Activated naive CD8-positive, alpha-beta T cell treated with anti-CD3 and anti-CD28 coated beads for 36 hours (primary cell): ENCODE measurements around the gene TANK. TPM values are rescaled to one million over a fixed set of nuclear protein-coding genes. Genes with fewer than 3 reads are reported as not detected.

Experiments
- DNase-seq: peaks from one replicate; pipeline ENCODE4 v3.0.0; 2021
- H3K27ac Mint-ChIP-seq: one replicate; pipeline ENCODE4 v1.8.0; 2022; ENCODE audit warnings: mild to moderate bottlenecking, moderate library complexity, mixed read lengths
- H3K27me3 Mint-ChIP-seq: one replicate; pipeline ENCODE4 v1.8.0; 2022; ENCODE audit warnings: mild to moderate bottlenecking, mixed read lengths
- H3K36me3 Mint-ChIP-seq: one replicate; pipeline ENCODE4 v1.8.0; 2021; ENCODE audit warnings: mild to moderate bottlenecking, mixed read lengths
- H3K4me1 Mint-ChIP-seq: one replicate; pipeline ENCODE4 v1.8.0; 2021; ENCODE audit warnings: mixed read lengths
- H3K4me3 Mint-ChIP-seq: one replicate; pipeline ENCODE4 v1.8.0; 2022; ENCODE audit warnings: mild to moderate bottlenecking, moderate library complexity, mixed read lengths
- H3K9me3 Mint-ChIP-seq: one replicate; pipeline ENCODE4 v1.8.0; 2022; ENCODE audit warnings: mixed read lengths
- total RNA-seq, 2 experiments: library from RNA; stranded (reverse); gene quantifications; one replicate each; pipeline ENCODE4 v1.2.3, GENCODE V29; 2021

TANK gene
- total RNA-seq, 2 experiments from 2014 or later: 53.1 to 55.0 TPM

- H3K4me3 Mint-ChIP-seq: no peak overlapping the region
- H3K27me3 Mint-ChIP-seq: peaks cover 20% of the 10 kb centered on the region
- no peaks in the 10 kb centered on the region for H3K9me3 Mint-ChIP-seq
- DNase-seq: no peak
- no peaks in the 10 kb centered on the region for H3K4me1 Mint-ChIP-seq
- no peak overlapping the region for H3K27ac Mint-ChIP-seq
- no peaks in the 10 kb centered on the region for H3K36me3 Mint-ChIP-seq
Measured at GRCh38 chr2:161283926-161284325, 123.7 kb downstream of the TANK start.

Other genes starting within 250 kb of the TANK start
- 10 to 100 TPM; 91.4 to 93.8 TPM for gene PSMD14, start 148.0 kb downstream of the TANK start, total RNA-seq